HepG2 (cell line): ENCODE measurements around the gene SLC35B4. TPM values are rescaled to one million over a fixed set of nuclear protein-coding genes. Genes with fewer than 3 reads are reported as not detected.

Experiments
- ARNT2 ChIP-seq: sonication (generic); formaldehyde crosslinking; IDR thresholded peaks from 2 replicates; pipeline ENCODE4 v1.8.0; 2022; ENCODE audit warnings: mild to moderate bottlenecking, low read depth, missing genetic modification reagents, moderate library complexity
- BHLHE40 ChIP-seq: IDR thresholded peaks from 2 replicates; pipeline ENCODE4 v1.6.1; 2011; ENCODE audit warnings: low read length, improper control_type of control experiment
- BRD4 ChIP-seq: sonication (generic); formaldehyde crosslinking; IDR thresholded peaks from 2 replicates; pipeline ENCODE4 v1.4.0; 2020; ENCODE audit warnings: missing genetic modification reagents
- CHD2 ChIP-seq: IDR thresholded peaks from 2 replicates; pipeline ENCODE4 v1.6.1; 2011; ENCODE audit warnings: low read depth, low read length, improper control_type of control experiment
- EP300 ChIP-seq, 3 experiments: sonication (generic) in 1 of 3; formaldehyde crosslinking in 1 of 3; IDR thresholded peaks; 2 replicates each; pipeline versions ENCODE4 v1.5.1 to v1.6.1; 2011 to 2020; ENCODE audit warnings: low read depth in 2 of 3, low read length in 2 of 3, borderline replicate concordance in 1 of 3, improper control_type of control experiment in 1 of 3, mild to moderate bottlenecking in 1 of 3, missing genetic modification reagents in 1 of 3, moderate library complexity in 1 of 3
- EZH2 ChIP-seq: conservative IDR thresholded peaks from 2 replicates; pipeline ENCODE4 v1.6.1; 2012; ENCODE audit warnings: mild to moderate bottlenecking, low read depth, low read length, moderate library complexity
- GTF2F1 ChIP-seq: fragments of 150-350 bp; IDR thresholded peaks from 2 replicates; pipeline ENCODE4 v1.6.1; 2014; ENCODE audit warnings: low read length
- GTF3A ChIP-seq: sonication (generic); formaldehyde crosslinking; conservative IDR thresholded peaks from 2 replicates; pipeline ENCODE4 v1.4.0; 2020; ENCODE audit warnings: mild to moderate bottlenecking, missing genetic modification reagents
- NBN ChIP-seq: fragments of 450-650 bp; conservative IDR thresholded peaks from 2 replicates; pipeline ENCODE4 v1.6.1; 2017
- NCOR1 ChIP-seq: fragments of 200-600 bp; sonication (generic); IDR thresholded peaks from 2 replicates; pipeline ENCODE4 v1.7.0; 2017; ENCODE audit warnings: antibody characterized with exemption, low read length, borderline replicate concordance
- NFE2L2 ChIP-seq: fragments of 150-350 bp; IDR thresholded peaks from 2 replicates; pipeline ENCODE4 v1.6.1; 2014; ENCODE audit warnings: low read length
- SCMH1 ChIP-seq: sonication (generic); formaldehyde crosslinking; IDR thresholded peaks from 2 replicates; pipeline ENCODE4 v1.9.0; 2021; ENCODE audit warnings: missing genetic modification reagents, mild to moderate bottlenecking, borderline replicate concordance
- SP2 ChIP-seq: sonication (generic); formaldehyde crosslinking; IDR thresholded peaks from 2 replicates; pipeline ENCODE4 v1.5.1; 2020; ENCODE audit warnings: mild to moderate bottlenecking, missing genetic modification reagents
- ZBTB1 ChIP-seq: sonication (generic); formaldehyde crosslinking; IDR thresholded peaks from 2 replicates; pipeline ENCODE4 v1.4.0; 2020; ENCODE audit warnings: missing genetic modification reagents, borderline replicate concordance
- ZNF337 ChIP-seq: sonication (generic); formaldehyde crosslinking; IDR thresholded peaks from 2 replicates; pipeline ENCODE4 v1.5.1; 2020; ENCODE audit warnings: missing genetic modification reagents, low read depth, mild to moderate bottlenecking, borderline replicate concordance
- ZNF432 ChIP-seq: sonication (generic); formaldehyde crosslinking; IDR thresholded peaks from 2 replicates; pipeline ENCODE4 v1.5.0; 2020; ENCODE audit warnings: missing genetic modification reagents, mild to moderate bottlenecking, borderline replicate concordance
- ZNF776 ChIP-seq: sonication (generic); formaldehyde crosslinking; IDR thresholded peaks from 2 replicates; pipeline ENCODE4 v1.4.0; 2020; ENCODE audit warnings: mild to moderate bottlenecking, missing genetic modification reagents
- ZSCAN21 ChIP-seq: sonication (generic); formaldehyde crosslinking; IDR thresholded peaks from 2 replicates; pipeline ENCODE4 v1.8.0; 2022; ENCODE audit warnings: mild to moderate bottlenecking, missing genetic modification reagents, moderate library complexity, borderline replicate concordance
- polyA plus RNA-seq, 8 experiments: library from polyadenylated mRNA; depleted of rRNA in 3 of 8; stranded (reverse) in 7 of 8; unstranded in 1 of 8; fragments of >200 nt; fragmentation: Illumina TruSeq in 4 of 8; extraction: Trizol in 4 of 8; gene quantifications; 2 replicates each; pipeline versions ENCODE4 v1.2.1 to v1.2.3, GENCODE V29; 2011 to 2016; ENCODE audit warnings: low read depth in 4 of 8, missing spikeins in 1 of 8, mixed read lengths in 1 of 8; ENCODE audit not compliant: insufficient read depth in 1 of 8
- total RNA-seq, 5 experiments: library from RNA; depleted of rRNA; stranded (reverse); fragments of >200 nt; fragmentation: Illumina TruSeq; extraction: Trizol; gene quantifications; 2 replicates each; pipeline ENCODE4 v1.2.3, GENCODE V29; 2016; ENCODE audit warnings: low read depth in 1 of 5
- TF ChIP-seq, protein P1 (sequence below): IDR thresholded peaks from 2 replicates; pipeline ENCODE4 v1.6.1; 2016; ENCODE audit warnings: low read depth, missing genetic modification reagents, missing compliant biosample characterization
- TF ChIP-seq, protein P2 (sequence below): IDR thresholded peaks from 2 replicates; pipeline ENCODE4 v1.6.1; 2016; ENCODE audit warnings: missing biosample characterization, missing genetic modification reagents, low read depth
- TF ChIP-seq, protein P3 (sequence below): IDR thresholded peaks from 2 replicates; pipeline ENCODE4 v1.6.1; 2012; ENCODE audit warnings: inconsistent platforms
- TF ChIP-seq, protein P4 (sequence below): sonication (generic); formaldehyde crosslinking; IDR thresholded peaks from 2 replicates; pipeline ENCODE4 v1.5.0; 2020; ENCODE audit warnings: mild to moderate bottlenecking, missing genetic modification reagents

SLC35B4 gene
- total and polyA plus RNA-seq, 2 of the 13 experiments (the other 11 are each of a cell fraction or from before 2014, with no cell fraction given), result 17.1 to 17.8 TPM

DNA sequence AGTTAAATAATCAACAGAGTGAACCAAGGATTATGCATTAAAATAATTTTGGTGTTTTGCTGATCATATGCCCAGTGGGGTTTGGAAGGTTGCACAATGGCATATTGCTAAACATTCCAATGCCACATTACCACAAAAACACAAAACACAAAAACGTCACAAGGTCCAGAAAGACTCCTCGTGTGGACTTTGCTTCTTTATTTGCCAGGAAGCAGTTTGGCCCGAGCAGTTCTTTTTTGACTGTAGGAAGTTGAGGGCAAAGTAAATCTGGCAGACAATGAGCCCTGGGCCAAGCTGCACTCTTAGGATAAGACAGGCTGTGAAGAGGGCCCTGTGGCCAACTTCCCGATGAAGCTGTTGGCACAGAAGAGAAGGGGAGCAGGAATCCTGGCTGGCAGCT lies 39.2 kb upstream of the SLC35B4 start (continued):
- TF ChIP-seq, protein P1, sequence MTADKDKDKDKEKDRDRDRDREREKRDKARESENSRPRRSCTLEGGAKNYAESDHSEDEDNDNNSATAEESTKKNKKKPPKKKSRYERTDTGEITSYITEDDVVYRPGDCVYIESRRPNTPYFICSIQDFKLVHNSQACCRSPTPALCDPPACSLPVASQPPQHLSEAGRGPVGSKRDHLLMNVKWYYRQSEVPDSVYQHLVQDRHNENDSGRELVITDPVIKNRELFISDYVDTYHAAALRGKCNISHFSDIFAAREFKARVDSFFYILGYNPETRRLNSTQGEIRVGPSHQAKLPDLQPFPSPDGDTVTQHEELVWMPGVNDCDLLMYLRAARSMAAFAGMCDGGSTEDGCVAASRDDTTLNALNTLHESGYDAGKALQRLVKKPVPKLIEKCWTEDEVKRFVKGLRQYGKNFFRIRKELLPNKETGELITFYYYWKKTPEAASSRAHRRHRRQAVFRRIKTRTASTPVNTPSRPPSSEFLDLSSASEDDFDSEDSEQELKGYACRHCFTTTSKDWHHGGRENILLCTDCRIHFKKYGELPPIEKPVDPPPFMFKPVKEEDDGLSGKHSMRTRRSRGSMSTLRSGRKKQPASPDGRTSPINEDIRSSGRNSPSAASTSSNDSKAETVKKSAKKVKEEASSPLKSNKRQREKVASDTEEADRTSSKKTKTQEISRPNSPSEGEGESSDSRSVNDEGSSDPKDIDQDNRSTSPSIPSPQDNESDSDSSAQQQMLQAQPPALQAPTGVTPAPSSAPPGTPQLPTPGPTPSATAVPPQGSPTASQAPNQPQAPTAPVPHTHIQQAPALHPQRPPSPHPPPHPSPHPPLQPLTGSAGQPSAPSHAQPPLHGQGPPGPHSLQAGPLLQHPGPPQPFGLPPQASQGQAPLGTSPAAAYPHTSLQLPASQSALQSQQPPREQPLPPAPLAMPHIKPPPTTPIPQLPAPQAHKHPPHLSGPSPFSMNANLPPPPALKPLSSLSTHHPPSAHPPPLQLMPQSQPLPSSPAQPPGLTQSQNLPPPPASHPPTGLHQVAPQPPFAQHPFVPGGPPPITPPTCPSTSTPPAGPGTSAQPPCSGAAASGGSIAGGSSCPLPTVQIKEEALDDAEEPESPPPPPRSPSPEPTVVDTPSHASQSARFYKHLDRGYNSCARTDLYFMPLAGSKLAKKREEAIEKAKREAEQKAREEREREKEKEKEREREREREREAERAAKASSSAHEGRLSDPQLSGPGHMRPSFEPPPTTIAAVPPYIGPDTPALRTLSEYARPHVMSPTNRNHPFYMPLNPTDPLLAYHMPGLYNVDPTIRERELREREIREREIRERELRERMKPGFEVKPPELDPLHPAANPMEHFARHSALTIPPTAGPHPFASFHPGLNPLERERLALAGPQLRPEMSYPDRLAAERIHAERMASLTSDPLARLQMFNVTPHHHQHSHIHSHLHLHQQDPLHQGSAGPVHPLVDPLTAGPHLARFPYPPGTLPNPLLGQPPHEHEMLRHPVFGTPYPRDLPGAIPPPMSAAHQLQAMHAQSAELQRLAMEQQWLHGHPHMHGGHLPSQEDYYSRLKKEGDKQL (CRISPR knock-in tag), result no peak
- TF ChIP-seq NBN (no peak), ZNF337 (0 out of 2 replicates have a peak, but pooled peaks have one; percentile 12), SP2 (CRISPR knock-in tag) (no peak), GTF2F1 (no peak), ZNF776 (CRISPR knock-in tag) (no peak), BRD4 (CRISPR knock-in tag) (no peak), EZH2 (no peak), BHLHE40 (no peak), GTF3A (CRISPR knock-in tag) (no peak), NCOR1 (0 out of 2 replicates have a peak, but pooled peaks have one; percentile 50), NFE2L2 (no peak), ARNT2 (CRISPR knock-in tag) (no peak), EP300 (IDR thresholded peaks at IDR 0.05; ENCODE audit: low read depth in 2 of 2, low read length in 2 of 2) (peak in 1 of 2 experiments; percentile 41; a peak in 1 of 4 replicates), EP300 (CRISPR knock-in tag; IDR thresholded peaks at IDR 0.05; ENCODE audit: borderline replicate concordance) (peak; percentile 38; the same call in 1 of the 2 replicates), CHD2 (no peak), ZSCAN21 (CRISPR knock-in tag) (no peak), SCMH1 (CRISPR knock-in tag) (no peak), ZBTB1 (CRISPR knock-in tag) (no peak), ZNF432 (no peak)
- TF ChIP-seq, protein P2, sequence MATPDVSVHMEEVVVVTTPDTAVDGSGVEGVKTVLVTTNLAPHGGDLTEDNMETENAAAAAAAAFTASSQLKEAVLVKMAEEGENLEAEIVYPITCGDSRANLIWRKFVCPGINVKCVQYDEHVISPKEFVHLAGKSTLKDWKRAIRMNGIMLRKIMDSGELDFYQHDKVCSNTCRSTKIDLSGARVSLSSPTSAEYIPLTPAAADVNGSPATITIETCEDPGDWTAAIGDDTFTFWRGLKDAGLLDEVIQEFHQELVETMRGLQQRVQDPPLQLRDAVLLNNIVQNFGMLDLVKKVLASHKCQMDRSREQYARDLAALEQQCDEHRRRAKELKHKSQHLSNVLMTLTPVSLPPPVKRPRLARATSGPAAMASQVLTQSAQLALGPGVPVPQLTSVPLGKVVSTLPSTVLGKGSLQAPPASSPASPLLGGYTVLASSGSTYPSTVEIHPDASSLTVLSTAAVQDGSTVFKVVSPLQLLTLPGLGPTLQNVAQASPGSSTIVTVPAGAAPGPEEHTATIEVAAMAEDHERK (CRISPR knock-in tag), result no peak
- TF ChIP-seq, protein P3, sequence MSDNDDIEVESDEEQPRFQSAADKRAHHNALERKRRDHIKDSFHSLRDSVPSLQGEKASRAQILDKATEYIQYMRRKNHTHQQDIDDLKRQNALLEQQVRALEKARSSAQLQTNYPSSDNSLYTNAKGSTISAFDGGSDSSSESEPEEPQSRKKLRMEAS, result peak; percentile 38; the same call in 1 of the 2 replicates
- TF ChIP-seq, protein P4, sequence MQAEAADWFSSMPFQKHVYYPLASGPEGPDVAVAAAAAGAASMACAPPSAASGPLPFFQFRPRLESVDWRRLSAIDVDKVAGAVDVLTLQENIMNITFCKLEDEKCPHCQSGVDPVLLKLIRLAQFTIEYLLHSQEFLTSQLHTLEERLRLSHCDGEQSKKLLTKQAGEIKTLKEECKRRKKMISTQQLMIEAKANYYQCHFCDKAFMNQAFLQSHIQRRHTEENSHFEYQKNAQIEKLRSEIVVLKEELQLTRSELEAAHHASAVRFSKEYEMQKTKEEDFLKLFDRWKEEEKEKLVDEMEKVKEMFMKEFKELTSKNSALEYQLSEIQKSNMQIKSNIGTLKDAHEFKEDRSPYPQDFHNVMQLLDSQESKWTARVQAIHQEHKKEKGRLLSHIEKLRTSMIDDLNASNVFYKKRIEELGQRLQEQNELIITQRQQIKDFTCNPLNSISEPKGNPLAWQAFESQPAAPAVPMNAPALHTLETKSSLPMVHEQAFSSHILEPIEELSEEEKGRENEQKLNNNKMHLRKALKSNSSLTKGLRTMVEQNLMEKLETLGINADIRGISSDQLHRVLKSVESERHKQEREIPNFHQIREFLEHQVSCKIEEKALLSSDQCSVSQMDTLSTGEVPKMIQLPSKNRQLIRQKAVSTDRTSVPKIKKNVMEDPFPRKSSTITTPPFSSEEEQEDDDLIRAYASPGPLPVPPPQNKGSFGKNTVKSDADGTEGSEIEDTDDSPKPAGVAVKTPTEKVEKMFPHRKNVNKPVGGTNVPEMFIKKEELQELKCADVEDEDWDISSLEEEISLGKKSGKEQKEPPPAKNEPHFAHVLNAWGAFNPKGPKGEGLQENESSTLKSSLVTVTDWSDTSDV (CRISPR knock-in tag), result no peak
